ENCODE data around the gene ABHD10.

GRCh38 chr3:111968319-111969054, 10.3 kb upstream of the ABHD10 start:
- TF ChIP-seq CTCF (IDR thresholded peaks at IDR 0.05; ENCODE audit: low read length), result no peak
- TF ChIP-seq EZH2 (IDR thresholded peaks at IDR 0.05; ENCODE audit: borderline replicate concordance, low read length), result no peak
